ENCODE results near the gene TMEM217.

Gene TMEM217

GRCh38 chr6:37243131-37243815, 14.7 kb downstream of the TMEM217 start:
- no peak for DNase-seq

- DNase-seq: peak; percentile 95
Measured at GRCh38 chr6:37242429-37243052, 15.4 kb downstream of the TMEM217 start.

- no peak for DNase-seq
Measured at GRCh38 chr6:37241775-37242428, 16.0 kb downstream of the TMEM217 start.

- DNase-seq: no peak
Measured at GRCh38 chr6:37241131-37241530, 16.8 kb downstream of the TMEM217 start.

- DNase-seq: peak; percentile 98
Measured at GRCh38 chr6:37239950-37240713, 17.8 kb downstream of the TMEM217 start.

GRCh38 chr6:37239526-37239925, 18.4 kb downstream of the TMEM217 start:
- peak; percentile 51 for DNase-seq

GRCh38 chr6:37238381-37238780, 19.6 kb downstream of the TMEM217 start:
- peak; percentile 60 for DNase-seq

- no peak for DNase-seq
Measured at GRCh38 chr6:37237789-37238188, 20.2 kb downstream of the TMEM217 start.

- DNase-seq: no peak
Measured at GRCh38 chr6:37236921-37237320, 21.0 kb downstream of the TMEM217 start.

GRCh38 chr6:37233541-37233940, 24.4 kb downstream of the TMEM217 start:
- DNase-seq: no peak

- DNase-seq: no peak
Measured at GRCh38 chr6:37232430-37233017, 25.4 kb downstream of the TMEM217 start.

GRCh38 chr6:37230104-37230503, 27.8 kb downstream of the TMEM217 start:
- no peak for DNase-seq

- no peak for DNase-seq
Measured at GRCh38 chr6:37225350-37226169, 32.4 kb downstream of the TMEM217 start.

- no peak for DNase-seq
Measured at GRCh38 chr6:37222992-37223391, 35.0 kb downstream of the TMEM217 start.

GRCh38 chr6:37222125-37222967, 35.6 kb downstream of the TMEM217 start:
- DNase-seq: peak; percentile 82

- DNase-seq: no peak
Measured at GRCh38 chr6:37221585-37222124, 36.3 kb downstream of the TMEM217 start.

- peak; percentile 76 for DNase-seq
Measured at GRCh38 chr6:37218511-37218910, 39.4 kb downstream of the TMEM217 start.

- DNase-seq: no peak
Measured at GRCh38 chr6:37218061-37218460, 39.9 kb downstream of the TMEM217 start.

GRCh38 chr6:37212268-37212667, 45.7 kb downstream of the TMEM217 start:
- DNase-seq: no peak

- DNase-seq: peak; percentile 79
Measured at GRCh38 chr6:37210313-37210968, 47.5 kb downstream of the TMEM217 start.
